Vagina (tissue), 2 donors: ENCODE measurements around the gene ADORA1. TPM values are rescaled to one million over a fixed set of nuclear protein-coding genes. Genes with fewer than 3 reads are reported as not detected.

Experiments
- DNase-seq, 2 donors: peaks; one replicate each; pipeline ENCODE4 v3.0.0-alpha.2; 2017; ENCODE audit errors: extremely low spot score in 2 of 2
- H3K27ac ChIP-seq: fragments of 200-600 bp; sonication (generic); one replicate; pipeline ENCODE4 v1.5.1; 2019
- H3K27me3 ChIP-seq: fragments of 200-600 bp; sonication (generic); one replicate; pipeline ENCODE4 v1.5.1; 2019
- H3K36me3 ChIP-seq, 2 donors: fragments of 200-600 bp; sonication (generic); one replicate each; pipeline ENCODE4 v1.5.1; 2017 to 2019
- H3K4me1 ChIP-seq: fragments of 200-600 bp; sonication (generic); one replicate; pipeline ENCODE4 v1.5.1; 2019
- H3K4me3 ChIP-seq, 2 donors: fragments of 200-600 bp; sonication (generic); 1 replicate in 1 of 2; 2 replicates in 1 of 2; pipeline ENCODE4 v1.5.1; 2016 to 2019
- H3K9me3 ChIP-seq: fragments of 200-600 bp; sonication (generic); one replicate; pipeline ENCODE4 v1.5.1; 2019
- CTCF ChIP-seq, 3 experiments: fragments of 450-650 bp in 2 of 3; fragments of 200-600 bp in 1 of 3; sonication (generic) in 1 of 3; IDR thresholded peaks; one replicate each; pipeline ENCODE4 v1.5.1; 2017 to 2019; ENCODE audit warnings: antibody characterized with exemption in 3 of 3, mild to moderate bottlenecking in 2 of 3, moderate library complexity in 2 of 3
- POLR2A ChIP-seq, 2 donors: fragments of 450-650 bp; IDR thresholded peaks; one replicate each; pipeline ENCODE4 v1.6.1; 2017; ENCODE audit warnings: antibody characterized with exemption in 2 of 2, mild to moderate bottlenecking in 2 of 2, moderate library complexity in 2 of 2
- POLR2AphosphoS5 ChIP-seq, 2 donors: sonication (generic); formaldehyde crosslinking; IDR thresholded peaks; one replicate each; pipeline ENCODE4 v1.9.0; 2017; ENCODE audit warnings: antibody characterized with exemption in 2 of 2, mild to moderate bottlenecking in 2 of 2, low read depth in 1 of 2; ENCODE audit not compliant: insufficient read depth in 1 of 2
- intact Hi-C: fragments of 100-400 bp; cut with DNase I; formaldehyde crosslinking; loops from one replicate; pipeline ENCODE4 v1.15.1; 2023
- total RNA-seq: library from RNA; depleted of rRNA; stranded (reverse); fragments of >200 nt; gene quantifications from one replicate; pipeline ENCODE4 v1.2.3, GENCODE V29; 2016

Gene ADORA1
- total RNA-seq, 1 donor from 2014 or later, result 5.2 TPM

- H3K27me3 ChIP-seq, result no peaks in the 10 kb centered on the region
- no peak overlapping the region for H3K4me3 ChIP-seq
- no peak overlapping the region for H3K27ac ChIP-seq
- no peaks in the 10 kb centered on the region for H3K4me1 ChIP-seq
- intact Hi-C loops, result no loop called here
- H3K9me3 ChIP-seq, result no peaks in the 10 kb centered on the region
- no peaks in the 10 kb centered on the region for H3K36me3 ChIP-seq
- no peak for DNase-seq
- TF ChIP-seq CTCF (IDR thresholded peaks at IDR 0.05) (no peak), POLR2AphosphoS5 (IDR thresholded peaks at IDR 0.05; ENCODE audit: insufficient read depth in 1 of 2, low read depth in 1 of 2) (no peak), POLR2A (IDR thresholded peaks at IDR 0.05) (no peak)
Measured at GRCh38 chr1:203150511-203151297, 23.2 kb downstream of the ADORA1 start.

- Histone ChIP-seq H3K4me3 (no peak overlapping the region), H3K27me3 (no peaks in the 10 kb centered on the region), H3K36me3 (no peaks in the 10 kb centered on the region), H3K4me1 (no peaks in the 10 kb centered on the region), H3K9me3 (no peaks in the 10 kb centered on the region), H3K27ac (no peak overlapping the region)
- intact Hi-C loops, result no loop called here
- no peak for DNase-seq
- TF ChIP-seq POLR2AphosphoS5 (IDR thresholded peaks at IDR 0.05; ENCODE audit: insufficient read depth in 1 of 2, low read depth in 1 of 2) (no peak), POLR2A (IDR thresholded peaks at IDR 0.05) (no peak), CTCF (IDR thresholded peaks at IDR 0.05) (no peak)
Measured at GRCh38 chr1:203151362-203152157, 24.0 kb downstream of the ADORA1 start.

- no peak for TF ChIP-seq POLR2AphosphoS5 (IDR thresholded peaks at IDR 0.05; ENCODE audit: insufficient read depth in 1 of 2, low read depth in 1 of 2)
- H3K27me3 ChIP-seq, result no peaks in the 10 kb centered on the region
- no peak for DNase-seq
- intact Hi-C loops, result no loop called here
- no peaks in the 10 kb centered on the region for H3K9me3 ChIP-seq
- H3K4me1 ChIP-seq, result no peaks in the 10 kb centered on the region
- H3K4me3 ChIP-seq, result no peak overlapping the region
- H3K27ac ChIP-seq, result no peak overlapping the region
- no peaks in the 10 kb centered on the region for H3K36me3 ChIP-seq
Measured at GRCh38 chr1:203152158-203153034, 24.9 kb downstream of the ADORA1 start.

GRCh38 chr1:203153051-203153988 is 25.8 kb downstream of the ADORA1 start:
- Histone ChIP-seq H3K27me3 (no peaks in the 10 kb centered on the region), H3K9me3 (no peaks in the 10 kb centered on the region), H3K4me1 (no peaks in the 10 kb centered on the region), H3K27ac (no peak overlapping the region), H3K4me3 (no peak overlapping the region), H3K36me3 (no peaks in the 10 kb centered on the region)
- intact Hi-C loops, result no loop called here
- DNase-seq, result no peak
- no peak for TF ChIP-seq CTCF (IDR thresholded peaks at IDR 0.05)
- no peak for TF ChIP-seq POLR2A (IDR thresholded peaks at IDR 0.05)
- TF ChIP-seq POLR2AphosphoS5 (IDR thresholded peaks at IDR 0.05; ENCODE audit: insufficient read depth in 1 of 2, low read depth in 1 of 2), result no peak
